Suprapubic skin (tissue), 4 donors: ENCODE measurements around the gene FAM167B.

ENCODE experiments used
- POLR2A ChIP-seq, 2 donors: fragments of 450-650 bp; IDR thresholded peaks; one replicate each; pipeline ENCODE4 v1.6.1; 2017; ENCODE audit warnings: antibody characterized with exemption in 2 of 2, mild to moderate bottlenecking in 2 of 2, moderate library complexity in 2 of 2
- POLR2AphosphoS5 ChIP-seq, 3 donors: sonication (generic); formaldehyde crosslinking; IDR thresholded peaks; one replicate each; pipeline ENCODE4 v1.6.1; 2017; ENCODE audit warnings: antibody characterized with exemption in 3 of 3
- TF ChIP-seq, protein P1 (sequence below), 2 donors: fragments of 200-600 bp in 1 of 2; fragments of 450-650 bp in 1 of 2; sonication (generic) in 1 of 2; IDR thresholded peaks; one replicate each; pipeline ENCODE4 v1.5.1; 2016 to 2019; ENCODE audit warnings: antibody characterized with exemption in 2 of 2, mild to moderate bottlenecking in 1 of 2, moderate library complexity in 1 of 2

DNA sequence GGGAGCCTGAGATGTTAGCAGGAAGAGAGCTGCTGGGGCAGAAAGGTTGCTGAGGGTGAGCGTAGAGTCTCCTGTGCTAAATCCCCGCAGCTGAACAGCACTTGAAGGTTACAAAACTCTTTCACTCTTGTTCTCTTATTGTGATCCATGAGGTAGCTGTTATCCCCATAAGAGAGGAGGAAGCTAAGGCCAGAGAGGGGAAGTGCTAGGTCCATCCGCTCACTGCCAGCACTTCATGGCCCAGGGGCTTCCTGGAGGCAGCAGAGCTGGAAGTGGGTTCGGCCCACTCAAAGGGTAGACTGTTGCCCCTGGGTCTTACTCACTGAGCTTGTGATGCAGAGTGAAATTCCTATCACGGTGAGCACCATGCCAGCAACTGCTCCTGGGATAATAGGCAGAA is 30.5 kb upstream of the FAM167B start:
- TF ChIP-seq, protein P1, sequence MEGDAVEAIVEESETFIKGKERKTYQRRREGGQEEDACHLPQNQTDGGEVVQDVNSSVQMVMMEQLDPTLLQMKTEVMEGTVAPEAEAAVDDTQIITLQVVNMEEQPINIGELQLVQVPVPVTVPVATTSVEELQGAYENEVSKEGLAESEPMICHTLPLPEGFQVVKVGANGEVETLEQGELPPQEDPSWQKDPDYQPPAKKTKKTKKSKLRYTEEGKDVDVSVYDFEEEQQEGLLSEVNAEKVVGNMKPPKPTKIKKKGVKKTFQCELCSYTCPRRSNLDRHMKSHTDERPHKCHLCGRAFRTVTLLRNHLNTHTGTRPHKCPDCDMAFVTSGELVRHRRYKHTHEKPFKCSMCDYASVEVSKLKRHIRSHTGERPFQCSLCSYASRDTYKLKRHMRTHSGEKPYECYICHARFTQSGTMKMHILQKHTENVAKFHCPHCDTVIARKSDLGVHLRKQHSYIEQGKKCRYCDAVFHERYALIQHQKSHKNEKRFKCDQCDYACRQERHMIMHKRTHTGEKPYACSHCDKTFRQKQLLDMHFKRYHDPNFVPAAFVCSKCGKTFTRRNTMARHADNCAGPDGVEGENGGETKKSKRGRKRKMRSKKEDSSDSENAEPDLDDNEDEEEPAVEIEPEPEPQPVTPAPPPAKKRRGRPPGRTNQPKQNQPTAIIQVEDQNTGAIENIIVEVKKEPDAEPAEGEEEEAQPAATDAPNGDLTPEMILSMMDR (IDR thresholded peaks at IDR 0.05): no peak
- TF ChIP-seq POLR2A (IDR thresholded peaks at IDR 0.05) (no peak), POLR2AphosphoS5 (IDR thresholded peaks at IDR 0.05) (no peak)
